Adipocyte (in vitro differentiated cells): ENCODE data around the gene RIN3.

Source experiments
- DNase-seq: peaks from one replicate; pipeline ENCODE4 v3.0.0-alpha.2; 2015; ENCODE audit warnings: low read depth
- H3K27me3 ChIP-seq: replicated peaks from 2 replicates; pipeline ENCODE4 v1.7.0; 2013; ENCODE audit warnings: mild to moderate bottlenecking, low read length, moderate library complexity; ENCODE audit not compliant: control insufficient read depth, insufficient read depth
- H3K36me3 ChIP-seq: 2 replicates; pipeline ENCODE4 v1.7.0; 2013; ENCODE audit warnings: low read length, mild to moderate bottlenecking, moderate library complexity; ENCODE audit not compliant: control insufficient read depth, insufficient read depth, severe bottlenecking
- H3K4me1 ChIP-seq: 2 replicates; pipeline ENCODE4 v1.7.0; 2013; ENCODE audit warnings: mild to moderate bottlenecking, low read length, moderate library complexity; ENCODE audit not compliant: control insufficient read depth, insufficient read depth
- H3K4me3 ChIP-seq: 2 replicates; pipeline ENCODE4 v1.7.0; 2013; ENCODE audit warnings: mild to moderate bottlenecking, low read length, moderate library complexity
- H3K9ac ChIP-seq: 2 replicates; pipeline ENCODE4 v1.7.0; 2013; ENCODE audit warnings: mild to moderate bottlenecking, low read length, moderate library complexity
- H3K9me3 ChIP-seq: 2 replicates; pipeline ENCODE4 v1.7.0; 2013; ENCODE audit warnings: mild to moderate bottlenecking, low read length, moderate library complexity; ENCODE audit not compliant: control insufficient read depth

Gene RIN3

DNA sequence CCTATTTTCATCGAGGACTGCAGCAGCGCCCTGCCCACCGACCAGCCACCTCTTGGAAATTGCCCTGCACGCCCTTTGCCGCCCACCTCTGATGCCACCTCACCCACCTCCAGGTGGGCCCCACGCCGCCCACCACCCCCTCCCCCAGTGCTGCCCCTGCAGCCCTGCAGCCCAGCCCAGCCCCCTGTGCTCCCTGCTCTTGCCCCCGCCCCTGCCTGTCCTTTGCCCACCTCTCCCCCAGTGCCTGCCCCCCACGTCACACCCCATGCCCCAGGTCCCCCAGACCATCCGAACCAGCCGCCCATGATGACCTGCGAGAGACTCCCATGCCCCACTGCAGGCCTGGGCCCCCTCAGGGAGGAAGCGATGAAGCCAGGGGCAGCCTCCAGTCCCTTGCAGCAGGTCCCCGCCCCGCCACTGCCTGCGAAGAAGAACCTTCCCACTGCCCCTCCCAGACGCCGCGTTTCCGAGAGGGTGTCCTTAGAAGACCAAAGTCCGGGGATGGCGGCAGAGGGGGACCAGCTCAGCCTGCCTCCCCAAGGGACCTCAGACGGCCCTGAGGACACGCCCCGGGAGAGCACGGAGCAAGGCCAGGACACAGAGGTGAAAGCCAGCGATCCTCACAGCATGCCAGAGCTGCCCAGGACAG, 138.3 kb downstream of the RIN3 start:
- Histone ChIP-seq H3K36me3 (peaks cover 15% of the 10 kb centered on the region), H3K27me3 (no peaks in the 10 kb centered on the region), H3K9ac (no peak overlapping the region), H3K4me1 (peaks cover 39% of the 10 kb centered on the region), H3K9me3 (no peaks in the 10 kb centered on the region), H3K4me3 (no peak overlapping the region)
- no peak for DNase-seq

DNA sequence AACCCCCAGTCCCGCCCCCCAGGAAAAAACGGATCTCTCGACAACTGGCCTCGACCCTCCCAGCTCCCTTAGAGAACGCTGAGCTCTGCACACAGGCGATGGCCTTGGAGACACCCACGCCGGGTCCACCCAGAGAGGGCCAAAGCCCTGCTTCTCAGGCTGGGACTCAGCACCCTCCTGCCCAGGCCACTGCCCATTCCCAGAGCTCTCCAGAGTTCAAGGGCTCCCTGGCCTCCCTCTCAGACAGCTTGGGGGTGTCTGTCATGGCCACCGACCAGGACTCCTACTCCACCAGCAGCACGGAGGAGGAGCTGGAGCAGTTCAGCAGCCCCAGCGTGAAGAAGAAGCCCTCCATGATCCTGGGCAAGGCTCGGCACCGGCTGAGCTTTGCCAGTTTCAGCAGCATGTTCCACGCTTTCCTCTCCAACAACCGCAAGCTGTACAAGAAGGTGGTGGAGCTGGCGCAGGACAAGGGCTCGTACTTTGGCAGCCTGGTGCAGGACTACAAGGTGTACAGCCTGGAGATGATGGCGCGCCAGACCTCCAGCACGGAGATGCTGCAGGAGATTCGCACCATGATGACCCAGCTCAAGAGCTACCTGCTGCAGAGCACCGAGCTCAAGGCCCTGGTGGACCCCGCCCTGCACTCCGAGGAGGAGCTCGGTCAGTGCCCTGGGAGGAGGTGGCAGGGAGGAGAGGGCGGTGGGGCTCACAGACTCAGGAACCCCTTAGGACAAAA, 139.0 kb downstream of the RIN3 start:
- no peak overlapping the region for H3K4me3 ChIP-seq
- H3K4me1 ChIP-seq = peaks cover 32% of the 10 kb centered on the region
- peaks cover 15% of the 10 kb centered on the region for H3K36me3 ChIP-seq
- no peaks in the 10 kb centered on the region for H3K9me3 ChIP-seq
- H3K9ac ChIP-seq = no peak overlapping the region
- no peaks in the 10 kb centered on the region for H3K27me3 ChIP-seq
- no peak for DNase-seq

DNA sequence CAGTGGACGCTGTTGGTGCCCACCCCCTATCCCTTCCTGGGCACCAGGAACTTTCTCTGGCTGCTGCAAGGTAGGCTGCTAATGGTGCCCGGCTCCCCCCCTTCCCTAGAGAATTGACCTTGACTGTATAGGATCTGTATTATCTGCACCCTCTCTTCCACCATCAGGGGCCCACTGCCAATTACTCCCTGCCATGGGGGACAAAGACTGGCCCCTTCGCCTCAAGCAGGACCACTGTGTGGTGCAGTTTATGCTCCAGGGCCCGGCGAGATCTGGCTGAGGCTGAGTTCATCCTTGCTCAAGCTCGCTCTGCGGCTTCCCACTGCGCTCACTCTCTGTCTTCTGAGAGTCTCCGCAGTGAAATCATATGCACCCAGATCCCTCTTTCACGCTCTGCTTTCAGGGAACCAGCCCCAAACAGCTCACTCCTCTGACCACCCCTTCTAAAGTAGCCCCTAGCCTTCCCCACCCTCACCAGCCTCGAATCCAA, 139.6 kb downstream of the RIN3 start:
- H3K36me3 ChIP-seq = peaks cover 15% of the 10 kb centered on the region
- H3K9ac ChIP-seq = no peak overlapping the region
- DNase-seq = no peak
- no peaks in the 10 kb centered on the region for H3K9me3 ChIP-seq
- H3K4me3 ChIP-seq = no peak overlapping the region
- H3K4me1 ChIP-seq = peaks cover 26% of the 10 kb centered on the region
- H3K27me3 ChIP-seq = no peaks in the 10 kb centered on the region

DNA sequence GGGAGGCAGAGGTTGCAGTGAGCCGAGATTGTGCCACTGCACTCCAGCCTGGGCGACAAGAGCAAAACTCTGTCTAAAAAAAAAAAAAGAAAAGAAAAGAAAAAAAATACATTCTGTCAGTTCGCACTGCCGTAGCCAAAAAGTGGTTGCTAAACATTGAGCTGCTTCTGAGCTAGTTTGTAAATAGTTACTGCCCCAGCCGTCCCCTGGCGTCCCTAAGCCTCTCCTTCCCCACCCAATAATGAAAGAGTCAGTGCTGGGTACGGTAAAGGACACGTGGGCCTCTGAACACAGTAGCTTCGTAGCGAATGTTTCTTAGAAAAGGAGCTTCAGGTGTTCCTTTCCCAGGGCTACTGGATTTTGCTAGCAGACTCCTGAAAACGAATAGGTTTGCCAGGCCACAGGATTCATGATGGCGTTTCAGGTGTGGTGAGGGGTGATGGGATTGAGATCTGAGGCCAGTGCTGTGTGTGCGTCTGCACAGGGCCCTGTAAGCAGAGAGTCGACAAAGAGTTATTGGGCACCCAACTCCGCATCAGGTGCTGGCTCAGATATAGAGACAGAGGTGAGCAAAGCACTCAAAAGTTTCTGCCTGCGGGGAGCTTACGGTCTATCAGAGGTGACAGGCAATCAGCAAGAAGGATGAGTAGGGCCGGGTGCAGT, 140.8 kb downstream of the RIN3 start:
- peaks cover 23% of the 10 kb centered on the region for H3K4me1 ChIP-seq
- DNase-seq = no peak
- H3K27me3 ChIP-seq = no peaks in the 10 kb centered on the region
- no peaks in the 10 kb centered on the region for H3K9me3 ChIP-seq
- H3K9ac ChIP-seq = no peak overlapping the region
- peaks cover 15% of the 10 kb centered on the region for H3K36me3 ChIP-seq
- H3K4me3 ChIP-seq = no peak overlapping the region

DNA sequence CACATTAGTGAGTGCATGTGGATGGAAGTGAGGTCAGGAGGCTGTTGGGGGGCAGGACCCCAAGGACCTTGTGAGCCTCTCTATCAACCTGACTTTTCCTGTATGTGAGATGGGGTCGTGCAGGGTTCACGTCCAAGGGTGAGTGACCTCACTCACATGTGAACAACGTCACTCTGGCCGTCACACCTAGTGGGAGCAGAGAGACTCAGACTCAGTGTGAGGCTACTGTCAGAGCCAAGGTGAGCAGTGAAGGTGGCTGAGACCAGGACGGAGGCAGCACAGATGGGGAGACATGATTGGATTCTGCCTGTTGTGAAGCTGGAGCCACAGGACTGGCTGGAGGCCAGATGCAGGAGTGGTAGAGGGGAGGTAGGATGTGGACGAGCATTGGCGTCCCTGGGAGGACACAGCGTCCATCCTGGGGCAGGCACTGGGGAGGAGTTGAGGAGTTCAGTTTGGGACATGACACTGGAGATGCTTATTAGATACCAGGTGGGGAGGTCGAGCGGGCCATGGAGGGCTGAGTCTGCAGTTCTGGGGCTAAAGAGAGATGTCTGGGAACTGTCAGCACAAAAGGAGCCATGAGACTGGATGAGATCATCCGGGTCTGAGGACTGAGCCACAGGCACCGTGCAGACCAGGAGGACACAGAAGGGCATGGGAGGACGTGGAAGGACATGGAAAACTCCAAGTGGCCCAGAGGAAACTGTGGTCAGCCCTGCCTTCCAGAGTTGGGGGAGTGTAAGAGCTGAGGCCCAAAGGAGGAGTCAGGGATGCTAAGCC, 142.0 kb downstream of the RIN3 start:
- DNase-seq = no peak
- Histone ChIP-seq H3K36me3 (peaks cover 15% of the 10 kb centered on the region), H3K9me3 (no peaks in the 10 kb centered on the region), H3K4me1 (peaks cover 22% of the 10 kb centered on the region), H3K9ac (no peak overlapping the region), H3K27me3 (no peaks in the 10 kb centered on the region), H3K4me3 (no peak overlapping the region)

DNA sequence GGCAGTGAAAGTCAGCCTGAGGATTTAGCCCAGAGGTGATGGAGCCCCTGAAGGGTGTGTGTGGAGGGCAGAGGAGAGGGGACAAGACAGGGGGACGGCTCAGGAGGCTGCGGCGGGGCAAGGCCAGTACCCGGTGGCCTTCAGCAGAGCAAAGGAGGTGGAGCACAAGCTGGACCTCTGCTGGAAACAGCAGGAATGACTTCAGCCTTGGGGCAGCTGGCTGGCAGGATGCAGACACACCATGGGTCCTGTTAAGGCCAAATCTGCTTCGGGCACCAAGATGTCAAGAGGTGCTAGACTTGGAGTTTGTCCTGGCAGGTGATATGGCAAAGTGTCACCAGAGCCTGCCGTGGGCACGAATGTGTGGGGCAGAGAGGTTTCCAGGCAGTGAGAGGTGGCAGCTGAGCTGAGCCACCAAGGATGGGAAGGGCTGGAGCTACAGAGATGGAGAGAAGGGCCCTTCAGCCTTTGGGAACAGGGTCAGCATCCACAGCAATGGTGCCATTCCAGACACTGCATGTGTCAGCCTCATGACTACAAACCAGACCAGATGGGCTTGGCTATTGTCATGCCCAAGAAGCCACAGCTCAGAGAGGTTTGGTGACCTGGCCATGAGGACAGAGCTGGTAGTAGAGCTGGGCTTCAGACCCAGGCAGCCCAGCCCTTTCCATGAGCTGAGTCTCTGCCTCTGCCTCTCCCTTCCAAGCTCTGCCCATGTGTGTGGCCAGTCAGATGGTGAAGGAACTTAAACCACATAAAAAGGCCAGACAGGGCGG, 142.9 kb downstream of the RIN3 start:
- Histone ChIP-seq H3K27me3 (no peaks in the 10 kb centered on the region), H3K9me3 (no peaks in the 10 kb centered on the region), H3K9ac (no peak overlapping the region), H3K36me3 (peaks cover 15% of the 10 kb centered on the region), H3K4me1 (peaks cover 18% of the 10 kb centered on the region), H3K4me3 (no peak overlapping the region)
- DNase-seq = no peak

- DNase-seq = no peak
- no peaks in the 10 kb centered on the region for H3K27me3 ChIP-seq
- H3K4me3 ChIP-seq = no peak overlapping the region
- peaks cover 18% of the 10 kb centered on the region for H3K4me1 ChIP-seq
- no peaks in the 10 kb centered on the region for H3K9me3 ChIP-seq
- no peak overlapping the region for H3K9ac ChIP-seq
- H3K36me3 ChIP-seq = peaks cover 10% of the 10 kb centered on the region
Observed at GRCh38 chr14:92657457-92658142, 144.0 kb downstream of the RIN3 start.

GRCh38 chr14:92658160-92658559, 144.6 kb downstream of the RIN3 start:
- H3K9ac ChIP-seq = no peak overlapping the region
- DNase-seq = no peak
- H3K9me3 ChIP-seq = no peaks in the 10 kb centered on the region
- H3K27me3 ChIP-seq = no peaks in the 10 kb centered on the region
- H3K4me1 ChIP-seq = peaks cover 18% of the 10 kb centered on the region
- H3K36me3 ChIP-seq = peaks cover 5% of the 10 kb centered on the region
- H3K4me3 ChIP-seq = no peak overlapping the region

DNA sequence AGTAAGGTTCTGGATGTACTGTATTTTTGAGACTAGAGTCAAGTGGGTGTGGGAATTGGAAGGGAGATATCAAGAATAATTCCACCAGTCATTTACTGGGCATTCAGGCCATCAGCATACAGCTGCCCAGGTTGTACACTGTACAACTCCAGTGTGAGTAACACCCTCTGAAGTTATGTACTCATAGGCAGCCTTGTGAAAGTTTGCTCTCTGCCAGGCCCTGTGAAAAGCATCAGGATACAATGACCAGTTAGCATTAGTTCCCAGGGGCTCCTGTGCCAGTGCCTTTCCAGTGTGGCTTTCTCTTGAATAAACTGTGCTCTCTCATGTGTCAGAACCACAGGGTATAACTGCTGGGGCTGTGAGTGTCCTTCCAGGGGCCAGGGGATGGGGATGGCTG, 145.1 kb downstream of the RIN3 start:
- no peak for DNase-seq
- Histone ChIP-seq H3K9me3 (no peaks in the 10 kb centered on the region), H3K36me3 (no peaks in the 10 kb centered on the region), H3K27me3 (no peaks in the 10 kb centered on the region), H3K9ac (no peak overlapping the region), H3K4me3 (no peak overlapping the region), H3K4me1 (peaks cover 18% of the 10 kb centered on the region)
